DMS 273 (cell line): ENCODE data around the gene STAP2.

Source experiments
- DNase-seq: peaks from one replicate; lab custom pipeline; 2025; ENCODE audit not compliant: unreplicated experiment; lab: John Stamatoyannopoulos, UW

The STAP2 gene, protein sequence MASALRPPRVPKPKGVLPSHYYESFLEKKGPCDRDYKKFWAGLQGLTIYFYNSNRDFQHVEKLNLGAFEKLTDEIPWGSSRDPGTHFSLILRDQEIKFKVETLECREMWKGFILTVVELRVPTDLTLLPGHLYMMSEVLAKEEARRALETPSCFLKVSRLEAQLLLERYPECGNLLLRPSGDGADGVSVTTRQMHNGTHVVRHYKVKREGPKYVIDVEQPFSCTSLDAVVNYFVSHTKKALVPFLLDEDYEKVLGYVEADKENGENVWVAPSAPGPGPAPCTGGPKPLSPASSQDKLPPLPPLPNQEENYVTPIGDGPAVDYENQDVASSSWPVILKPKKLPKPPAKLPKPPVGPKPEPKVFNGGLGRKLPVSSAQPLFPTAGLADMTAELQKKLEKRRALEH

DNA sequence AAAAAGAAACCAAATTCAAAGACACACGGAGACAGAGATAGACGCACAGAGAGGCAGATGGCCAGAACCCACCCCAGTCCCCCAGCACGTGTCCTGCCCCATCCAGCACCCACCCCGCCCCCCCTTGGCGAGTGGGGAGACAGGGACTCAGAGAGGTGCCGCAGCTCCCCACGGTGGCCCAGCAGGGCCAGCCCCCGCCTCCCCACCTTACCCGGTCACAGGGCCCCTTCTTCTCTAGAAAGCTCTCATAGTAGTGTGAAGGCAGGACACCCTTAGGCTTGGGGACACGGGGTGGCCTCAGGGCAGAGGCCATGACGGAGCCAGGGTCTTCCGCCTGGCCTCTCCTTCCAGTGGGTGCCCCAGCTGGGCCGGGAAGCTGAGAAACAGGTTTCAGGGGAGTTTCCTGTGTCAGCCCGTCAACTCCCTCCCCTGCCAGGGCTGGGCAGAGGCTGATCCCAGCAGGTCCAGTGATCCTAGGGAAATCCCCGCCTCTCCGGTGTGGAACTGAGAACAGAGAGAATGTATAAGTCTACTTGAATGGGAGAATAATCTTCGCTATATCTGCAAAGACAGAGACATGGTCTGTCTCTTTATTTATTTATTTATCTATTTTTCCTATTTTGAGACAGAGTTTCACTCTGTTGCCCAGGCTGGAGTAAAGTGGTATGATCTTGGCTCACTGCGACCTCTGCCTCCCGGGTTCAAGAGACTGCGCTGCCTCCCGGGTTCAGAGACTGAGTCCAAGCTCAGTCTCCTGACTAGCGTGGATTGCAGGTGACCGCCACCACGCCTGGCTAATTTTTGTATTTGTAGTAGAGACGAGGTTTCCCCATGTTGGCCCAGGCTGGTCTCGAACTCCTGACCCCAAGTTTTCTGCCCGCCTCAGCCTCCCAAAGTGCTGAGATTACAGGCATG lies at the start of gene STAP2:
Gene STAP2 (minus strand): TSS at position 387 of the 915 bp plus-strand sequence. CDS start 74 bp downstream, at position 313.
- no peak for DNase-seq

DNA sequence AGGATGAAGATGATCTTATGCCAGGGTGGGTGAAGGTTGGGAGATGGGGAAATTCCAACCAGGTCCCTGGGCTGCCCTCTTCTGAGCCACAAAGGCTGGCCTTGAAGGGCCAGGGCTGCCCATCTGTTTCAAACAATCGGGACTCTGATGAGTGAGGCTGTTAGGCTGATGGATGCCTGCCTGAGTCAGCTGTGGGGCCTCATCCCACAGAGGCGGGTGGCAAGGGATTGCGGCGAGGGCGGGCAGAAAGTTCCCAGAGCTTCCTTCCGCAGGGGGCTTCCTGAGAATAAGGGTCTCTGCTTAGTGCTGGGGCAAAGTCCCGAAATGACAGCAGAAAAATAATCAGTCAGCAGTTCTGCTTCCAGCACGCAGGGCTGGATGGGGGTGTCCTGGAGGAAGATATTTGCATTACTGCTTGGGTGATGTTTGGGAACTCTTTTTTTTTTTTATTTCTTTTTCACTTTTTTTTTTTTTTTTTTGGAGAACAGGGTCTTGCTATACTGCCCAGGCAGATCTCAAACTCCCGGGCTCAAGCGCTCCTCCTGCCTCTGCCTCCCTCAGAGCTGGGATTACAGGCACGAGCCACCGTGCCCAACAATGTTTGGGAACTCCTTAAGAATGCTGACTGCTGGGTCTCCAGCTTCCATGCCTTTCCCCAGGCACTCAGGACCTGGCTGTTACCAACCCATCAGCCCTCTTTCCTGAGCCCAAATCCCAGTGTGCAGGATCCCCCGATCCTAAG lies 47.6 kb upstream of the STAP2 start:
- no peak for DNase-seq

DNA sequence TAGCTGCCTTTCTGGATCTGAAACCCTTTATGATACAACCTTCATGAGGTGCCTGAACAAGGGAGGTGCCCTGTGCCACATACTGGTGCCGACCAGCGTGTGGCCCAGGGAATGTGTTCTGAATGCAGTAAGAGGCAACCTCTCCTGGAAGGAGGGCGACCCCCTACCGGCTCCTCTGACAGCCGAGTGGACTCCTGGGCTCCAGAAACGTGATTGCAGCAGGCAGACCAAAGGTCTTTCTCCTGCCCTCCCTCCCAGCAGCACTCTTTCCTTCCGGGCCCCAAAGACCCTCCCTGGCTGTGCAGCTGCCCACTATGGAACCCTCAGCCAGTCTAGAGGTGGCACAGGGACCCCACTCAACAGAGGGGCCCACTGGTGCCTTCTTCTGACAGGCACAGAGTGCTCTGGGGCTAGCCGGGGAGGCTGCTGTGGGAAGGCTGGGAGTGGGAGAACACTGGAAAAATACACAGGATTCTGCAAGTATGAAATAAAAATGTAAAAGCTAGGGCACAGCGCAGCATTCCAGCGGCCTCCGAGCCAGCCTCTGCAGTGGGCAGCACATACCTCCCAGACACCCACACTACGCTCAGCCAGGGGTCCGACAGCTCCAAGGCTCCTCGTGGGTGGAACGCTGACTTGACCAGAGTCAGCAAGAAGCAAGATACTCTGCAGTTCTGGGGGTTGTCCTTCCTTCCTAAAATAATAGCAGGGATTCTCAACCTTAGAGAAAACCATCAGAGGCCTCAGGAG lies 46.8 kb upstream of the STAP2 start:
- no peak for DNase-seq

DNA sequence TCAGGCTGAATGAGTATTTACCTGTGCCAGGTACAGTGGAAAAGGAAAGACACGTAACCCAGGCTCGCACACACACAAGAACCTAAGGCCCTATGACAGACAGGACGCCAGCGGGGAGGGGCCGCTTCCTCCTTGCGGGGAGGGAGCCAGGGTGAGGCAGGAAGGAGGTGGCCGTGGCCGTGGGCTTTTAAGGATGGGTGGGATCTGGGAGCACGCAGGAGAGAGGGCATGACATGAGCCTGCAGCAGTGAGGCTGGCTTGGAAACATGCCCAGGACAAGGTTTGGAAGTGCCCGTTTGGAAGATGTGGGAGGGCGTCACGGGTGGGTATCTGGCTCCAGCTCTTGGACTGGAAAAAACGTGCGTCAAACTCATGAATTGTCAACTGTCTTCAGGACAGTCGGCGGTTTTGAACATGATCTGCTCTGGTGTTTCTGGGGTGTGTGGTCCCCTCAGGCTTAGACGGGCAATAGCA lies 41.7 kb upstream of the STAP2 start:
- DNase-seq = no peak

DNA sequence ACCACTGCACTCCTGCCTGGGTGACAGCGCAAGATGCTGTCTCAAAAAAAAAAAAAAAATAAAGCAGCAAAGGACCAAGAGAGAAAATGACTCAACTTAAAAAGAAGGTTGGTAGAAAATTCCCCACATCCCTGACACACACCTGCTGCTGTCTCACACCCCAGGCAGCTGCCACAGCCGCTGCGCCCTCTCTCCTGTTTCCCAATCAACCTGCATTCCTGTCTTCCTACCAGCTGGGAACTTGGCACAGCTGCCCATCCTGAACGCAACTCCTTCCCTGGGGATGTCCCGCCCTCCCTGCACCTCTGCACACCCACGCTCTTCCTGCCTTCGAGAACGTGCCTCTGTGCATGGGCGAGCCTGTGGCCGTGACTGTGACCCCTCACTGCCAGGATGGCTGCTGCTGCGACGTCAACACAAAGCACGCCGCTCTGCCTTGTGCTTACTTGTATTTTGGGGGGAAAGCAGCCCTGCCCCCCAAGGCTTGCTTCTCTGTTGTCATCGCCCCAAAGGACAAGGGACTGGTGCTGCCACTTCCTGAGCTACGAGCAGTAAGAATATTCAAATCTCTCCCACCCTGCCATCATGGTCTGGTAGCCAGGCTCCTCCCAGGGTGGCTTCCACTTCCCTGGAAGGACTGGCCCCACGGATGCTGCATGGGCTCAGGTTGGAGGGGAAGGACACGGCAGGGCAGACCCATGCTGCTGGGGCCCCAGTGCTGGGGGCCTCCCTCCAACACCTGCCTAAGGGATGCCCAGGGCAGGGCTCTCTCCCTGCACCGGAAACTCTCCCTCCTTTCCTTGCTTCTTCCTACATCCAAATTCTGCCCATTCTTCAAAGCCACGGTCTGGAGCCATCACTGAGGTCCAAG lies 41.0 kb upstream of the STAP2 start:
- DNase-seq = peak; percentile 63

DNA sequence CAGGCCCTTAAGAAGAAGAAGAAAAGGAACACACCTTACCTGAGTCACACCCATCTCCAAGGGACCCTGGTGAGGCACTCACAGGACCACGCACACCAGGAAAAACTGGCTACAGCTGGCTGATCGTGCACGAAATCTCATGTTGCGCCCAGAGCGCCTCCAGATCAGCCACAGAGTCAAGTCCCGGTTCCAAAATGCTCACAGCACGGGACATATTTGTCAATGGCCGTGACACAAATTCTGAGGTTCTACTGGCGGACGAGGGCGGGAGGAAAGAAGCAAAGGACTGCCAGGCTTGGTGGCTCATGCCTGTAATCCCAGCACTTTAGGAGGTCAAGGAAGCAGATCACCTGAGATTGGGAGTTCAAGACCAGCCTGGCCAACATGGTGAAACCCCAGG lies 40.3 kb upstream of the STAP2 start:
- DNase-seq = no peak

DNA sequence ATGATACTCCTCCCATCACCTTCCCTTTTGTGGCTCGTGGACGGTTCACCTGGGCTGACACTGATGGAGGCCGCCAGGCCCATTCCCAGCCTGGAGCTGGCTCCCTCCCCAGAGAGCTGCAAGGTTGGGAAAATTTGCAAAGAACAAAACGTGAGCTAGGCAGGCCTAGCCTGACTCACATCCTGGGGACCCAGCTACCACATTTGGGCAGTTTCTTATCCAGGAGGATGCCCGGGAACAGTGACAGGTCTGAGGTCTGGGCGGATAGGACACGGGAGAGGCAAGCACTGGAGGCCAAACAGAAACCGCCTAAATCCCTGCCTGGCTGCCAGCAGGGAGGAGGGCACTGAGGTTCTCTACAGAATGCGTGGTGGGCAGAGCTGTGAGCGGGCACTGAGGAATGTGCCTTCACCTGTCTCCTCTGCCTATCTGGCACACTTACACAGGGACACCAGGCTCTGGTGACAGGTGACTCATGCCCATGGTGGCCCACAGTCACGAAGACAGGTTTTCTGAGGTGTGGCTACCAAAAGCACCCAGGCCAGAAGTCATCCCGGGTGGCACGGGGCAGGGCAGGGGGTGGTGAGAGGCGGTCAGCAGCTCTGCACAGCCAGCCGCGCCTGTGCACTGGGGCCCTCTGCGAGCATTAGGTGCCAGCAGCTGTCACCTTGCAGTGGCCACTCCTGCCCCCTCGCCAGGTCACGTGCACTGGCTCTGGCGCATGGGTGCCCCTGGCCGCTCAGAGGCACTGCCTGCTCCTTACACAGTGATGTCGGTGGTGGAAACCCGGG lies 38.6 kb upstream of the STAP2 start:
- DNase-seq = no peak

DNA sequence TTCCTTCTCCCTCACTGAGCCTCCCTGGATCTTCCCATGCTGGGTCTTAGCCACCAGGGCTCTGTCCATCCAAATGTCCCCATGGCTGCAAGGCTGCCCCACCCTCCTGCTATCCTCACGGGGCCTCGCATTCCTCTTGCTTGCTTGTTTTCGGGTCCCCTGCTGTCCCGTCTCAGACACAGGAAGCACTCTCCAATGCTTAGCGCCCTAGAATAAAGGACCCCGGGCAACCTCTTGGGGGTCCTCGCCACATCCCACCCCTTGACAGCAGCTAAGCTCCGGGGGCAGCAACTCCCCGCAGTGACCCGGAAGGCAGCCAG lies 38.0 kb upstream of the STAP2 start:
- no peak for DNase-seq

DNA sequence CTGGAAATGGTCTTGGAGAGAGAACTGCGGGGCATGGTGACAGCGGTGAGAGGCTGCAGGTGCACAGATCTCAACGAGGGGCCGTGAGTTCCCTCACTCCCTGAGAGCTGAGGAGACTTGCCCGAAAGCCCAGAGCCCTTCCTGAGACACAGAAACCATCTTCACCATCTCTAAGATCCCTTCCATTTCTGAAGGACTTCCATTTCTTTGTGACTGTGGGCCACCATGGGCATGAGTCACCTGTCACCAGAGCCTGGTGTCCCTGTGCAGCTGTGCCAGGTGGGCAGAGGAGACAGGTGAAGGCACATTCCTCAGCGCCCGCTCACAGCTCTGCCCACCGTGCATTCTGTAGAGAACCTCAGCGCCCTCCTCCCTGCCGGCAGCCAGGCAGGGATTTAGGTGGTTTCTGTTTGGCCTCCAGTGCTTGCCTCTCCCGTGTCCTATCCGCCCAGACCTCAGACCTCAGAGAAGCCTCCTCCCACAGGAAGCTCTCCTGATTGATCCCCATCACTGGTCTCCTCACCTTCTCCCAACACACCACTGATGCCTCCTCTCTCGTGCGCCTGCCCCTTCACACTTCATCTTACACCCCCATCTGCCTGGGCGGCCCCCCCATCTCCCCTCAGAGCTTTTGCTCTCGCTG lies 37.5 kb upstream of the STAP2 start:
- no peak for DNase-seq

DNA sequence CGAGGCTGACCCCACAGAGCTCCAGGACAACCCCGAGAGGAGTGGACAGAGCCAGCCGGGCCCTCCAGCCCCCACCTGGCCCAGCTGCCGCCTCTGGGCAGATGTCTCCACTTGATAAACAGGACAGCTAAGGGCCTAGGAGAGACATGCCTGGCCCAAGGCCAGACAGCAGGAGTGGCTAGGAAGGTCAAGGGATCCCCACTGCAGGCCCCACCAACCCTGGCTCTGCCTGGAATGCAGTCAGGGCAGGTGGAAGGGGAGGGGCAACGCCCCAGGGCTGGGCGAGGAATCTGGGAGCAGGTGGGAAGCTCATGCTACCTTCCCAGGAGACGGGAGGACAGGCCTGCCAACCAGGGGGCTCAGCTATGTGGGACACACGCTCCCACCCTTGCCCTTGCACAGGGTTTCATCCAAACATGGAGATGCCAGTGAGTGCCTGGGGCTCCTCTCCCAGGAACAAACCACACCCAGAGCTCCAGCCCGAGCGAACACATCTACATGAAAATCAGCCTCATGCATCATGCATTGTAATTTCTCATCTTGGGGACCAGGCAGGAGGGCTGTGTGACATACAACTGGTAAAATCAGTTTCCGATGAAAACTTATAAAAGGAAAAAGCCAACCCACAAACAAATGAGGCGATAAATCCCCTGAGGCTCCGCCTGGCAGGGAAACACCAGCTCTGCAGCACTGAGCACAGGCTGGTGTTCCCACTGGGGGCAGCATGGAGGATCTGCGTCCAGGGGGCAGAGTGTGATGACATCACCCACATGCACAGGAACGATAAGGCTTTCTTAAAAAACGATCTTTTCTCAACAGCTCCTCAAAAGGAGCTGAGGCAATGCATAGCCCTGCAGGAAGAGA lies 36.8 kb upstream of the STAP2 start:
- DNase-seq = peak; percentile 74

DNA sequence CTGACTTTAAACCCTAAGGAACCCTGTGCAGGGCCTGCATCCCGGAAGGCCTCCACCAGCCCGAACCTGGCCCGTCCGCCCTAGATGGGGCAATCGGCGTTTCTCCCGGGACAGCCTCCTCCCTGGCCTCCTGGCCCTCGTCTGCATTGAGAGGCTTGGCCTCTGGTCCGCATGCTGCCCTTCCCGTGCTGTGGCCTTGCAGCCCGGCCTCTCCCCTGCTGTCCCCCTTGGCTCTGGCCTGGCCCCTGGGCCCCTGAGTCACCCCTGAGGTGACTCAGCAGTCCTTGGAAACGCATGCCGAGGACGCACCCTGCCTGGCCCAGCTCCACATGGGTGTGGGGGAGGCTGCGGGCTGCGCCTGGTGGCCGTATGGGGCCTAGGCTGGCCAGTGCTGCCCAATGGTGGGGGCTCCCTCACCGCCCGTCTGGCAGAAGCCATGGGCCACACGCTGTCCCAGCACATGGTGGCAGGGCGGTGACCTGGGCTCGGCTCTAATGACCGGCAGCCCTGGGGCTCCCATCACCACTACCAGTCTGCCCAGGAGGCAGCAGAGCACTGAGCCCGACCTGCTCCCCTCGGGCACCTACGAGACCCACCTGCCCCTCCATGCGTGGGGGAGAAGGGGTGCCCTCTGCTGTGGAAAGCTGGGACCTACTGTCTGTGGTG lies 36.0 kb upstream of the STAP2 start:
- no peak for DNase-seq

DNA sequence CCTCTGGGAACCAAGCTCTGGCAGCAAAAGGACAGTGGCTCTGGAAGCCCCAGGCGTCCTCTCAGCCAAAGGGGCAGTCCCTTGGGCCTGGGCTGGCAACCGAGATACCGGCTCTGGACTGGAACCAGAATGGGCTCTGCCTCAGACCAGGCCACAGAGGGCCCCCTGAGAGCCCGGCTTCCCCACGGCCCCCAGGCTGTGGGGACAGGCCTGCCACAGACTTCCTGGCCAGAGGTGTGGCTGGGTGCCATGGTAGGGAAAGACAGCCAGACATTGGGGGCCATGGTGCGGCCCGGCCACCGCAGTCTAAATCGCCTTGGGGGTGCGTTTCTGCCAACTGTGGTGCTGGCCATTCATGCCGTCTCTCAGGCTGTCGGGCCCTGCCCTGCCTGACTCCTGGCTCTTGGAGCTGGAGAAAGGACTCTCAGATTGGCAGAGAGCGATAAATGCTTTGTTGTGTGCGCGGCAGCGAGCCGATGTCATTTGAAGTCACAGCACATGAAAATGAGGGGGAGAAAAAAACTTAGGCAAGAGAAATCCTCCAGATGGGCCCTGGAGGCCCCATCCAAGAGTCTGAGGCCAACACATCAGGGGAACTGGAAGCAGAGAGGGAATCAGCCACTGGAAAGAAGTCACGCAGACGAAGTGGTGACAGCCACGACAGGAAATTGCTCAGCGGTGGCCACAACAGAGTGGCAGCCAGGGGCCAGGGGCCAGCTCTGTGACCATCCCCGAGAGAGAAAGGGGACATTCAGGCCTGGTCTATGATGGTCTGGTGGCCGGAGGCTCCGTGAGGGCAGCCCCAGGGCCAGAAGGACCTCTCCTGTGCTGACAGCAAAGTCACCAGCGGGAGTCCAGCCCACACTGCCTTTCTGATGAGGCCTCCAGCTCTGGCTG lies 35.2 kb upstream of the STAP2 start:
- DNase-seq = no peak

DNA sequence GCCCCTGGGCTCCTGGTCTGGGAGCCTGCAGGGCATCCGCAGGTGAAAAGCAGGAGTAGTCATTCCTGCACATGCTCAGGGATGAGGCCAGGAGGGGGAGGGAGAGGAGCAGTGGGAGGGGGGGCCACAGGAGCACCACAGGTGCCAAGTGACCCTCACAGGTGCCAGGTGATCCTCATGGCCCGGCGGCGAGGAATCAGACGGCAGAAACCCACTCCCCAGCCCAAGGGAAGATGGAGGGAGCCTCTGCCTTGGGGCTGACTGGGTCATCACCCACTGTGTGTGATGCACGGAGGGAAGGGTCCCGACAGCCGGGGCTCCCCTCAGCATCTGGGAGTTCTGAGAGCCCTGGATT lies 34.4 kb upstream of the STAP2 start:
- no peak for DNase-seq

DNA sequence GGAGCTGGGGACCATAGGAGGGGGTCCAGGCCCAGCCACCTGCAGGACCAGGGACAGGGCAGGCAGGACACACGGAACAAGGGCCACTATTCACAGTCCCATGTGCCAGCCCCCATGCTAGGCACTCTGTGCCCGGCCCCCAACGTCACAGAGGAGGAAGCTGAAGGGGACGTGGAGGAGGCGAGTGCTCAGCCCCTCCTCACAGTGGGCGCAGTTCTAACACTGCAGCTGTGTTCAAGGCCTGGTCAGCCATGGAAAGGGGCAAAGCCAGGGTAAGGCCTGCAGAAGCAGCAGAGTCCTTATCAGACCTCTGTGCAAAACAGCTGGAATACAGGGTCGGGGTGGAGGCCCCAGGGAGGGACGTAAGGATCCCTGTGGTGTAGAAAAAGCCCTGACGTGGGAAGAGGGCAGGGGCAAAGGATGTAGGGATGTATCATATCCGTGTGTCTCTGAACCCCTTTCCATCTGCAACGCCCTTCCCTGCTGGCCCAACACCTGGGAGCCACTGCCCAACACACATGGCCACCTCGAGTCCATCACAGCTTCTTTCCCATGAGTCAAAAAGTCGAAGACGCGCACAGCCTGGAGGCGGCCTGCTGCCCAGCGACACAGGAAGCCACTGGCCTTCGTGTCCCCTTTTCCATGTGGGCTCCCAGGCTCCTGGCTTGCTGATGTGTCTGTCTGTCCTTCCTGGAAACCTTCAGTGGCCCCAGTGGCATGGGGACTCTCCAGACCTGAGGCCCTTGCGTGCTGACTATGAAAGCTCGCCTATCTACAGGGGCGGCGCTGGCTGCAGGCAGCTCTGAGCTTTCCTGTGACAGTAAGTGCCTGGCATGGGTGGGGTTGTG lies 33.8 kb upstream of the STAP2 start:
- DNase-seq = no peak
